Panc1 (cell line): ENCODE measurements around the gene DCLK2.

Source experiments
- POLR2AphosphoS5 ChIP-seq: IDR thresholded peaks from 2 replicates; pipeline ENCODE4 v1.6.1; 2012; ENCODE audit warnings: mild to moderate bottlenecking, low read depth, low read length, moderate library complexity
- TF ChIP-seq, protein P1 (sequence below): fragments of 450-650 bp; IDR thresholded peaks from 2 replicates; pipeline ENCODE4 v1.5.1; 2017; ENCODE audit warnings: mild to moderate bottlenecking
- TF ChIP-seq, protein P2 (sequence below), 2 experiments: IDR thresholded peaks; 2 replicates each; pipeline ENCODE4 v1.6.1; 2011 to 2012; ENCODE audit warnings: low read depth in 2 of 2, control low read depth in 1 of 2, low read length in 1 of 2, mild to moderate bottlenecking in 1 of 2, moderate library complexity in 1 of 2; ENCODE audit not compliant: insufficient read depth in 1 of 2

DNA sequence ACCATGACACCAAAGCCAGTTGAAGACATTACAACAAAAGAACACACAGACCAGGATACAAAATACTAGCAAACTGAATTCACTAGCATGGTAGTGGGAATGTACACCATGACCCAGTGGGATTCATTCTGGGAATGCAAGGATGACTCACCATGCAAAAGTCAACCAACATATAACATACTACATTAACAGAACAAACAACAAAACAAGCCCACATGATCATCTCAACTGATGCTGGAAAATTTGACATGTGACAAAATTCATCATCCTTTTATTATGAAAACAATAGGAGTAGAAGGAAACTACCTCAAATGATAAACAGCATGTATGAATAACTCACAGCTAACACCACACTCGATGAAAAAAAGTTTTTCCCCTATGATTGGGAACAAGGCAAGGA is 190.2 kb downstream of the DCLK2 start:
- TF ChIP-seq, protein P1, sequence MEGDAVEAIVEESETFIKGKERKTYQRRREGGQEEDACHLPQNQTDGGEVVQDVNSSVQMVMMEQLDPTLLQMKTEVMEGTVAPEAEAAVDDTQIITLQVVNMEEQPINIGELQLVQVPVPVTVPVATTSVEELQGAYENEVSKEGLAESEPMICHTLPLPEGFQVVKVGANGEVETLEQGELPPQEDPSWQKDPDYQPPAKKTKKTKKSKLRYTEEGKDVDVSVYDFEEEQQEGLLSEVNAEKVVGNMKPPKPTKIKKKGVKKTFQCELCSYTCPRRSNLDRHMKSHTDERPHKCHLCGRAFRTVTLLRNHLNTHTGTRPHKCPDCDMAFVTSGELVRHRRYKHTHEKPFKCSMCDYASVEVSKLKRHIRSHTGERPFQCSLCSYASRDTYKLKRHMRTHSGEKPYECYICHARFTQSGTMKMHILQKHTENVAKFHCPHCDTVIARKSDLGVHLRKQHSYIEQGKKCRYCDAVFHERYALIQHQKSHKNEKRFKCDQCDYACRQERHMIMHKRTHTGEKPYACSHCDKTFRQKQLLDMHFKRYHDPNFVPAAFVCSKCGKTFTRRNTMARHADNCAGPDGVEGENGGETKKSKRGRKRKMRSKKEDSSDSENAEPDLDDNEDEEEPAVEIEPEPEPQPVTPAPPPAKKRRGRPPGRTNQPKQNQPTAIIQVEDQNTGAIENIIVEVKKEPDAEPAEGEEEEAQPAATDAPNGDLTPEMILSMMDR, result no peak
- TF ChIP-seq, protein P2, sequence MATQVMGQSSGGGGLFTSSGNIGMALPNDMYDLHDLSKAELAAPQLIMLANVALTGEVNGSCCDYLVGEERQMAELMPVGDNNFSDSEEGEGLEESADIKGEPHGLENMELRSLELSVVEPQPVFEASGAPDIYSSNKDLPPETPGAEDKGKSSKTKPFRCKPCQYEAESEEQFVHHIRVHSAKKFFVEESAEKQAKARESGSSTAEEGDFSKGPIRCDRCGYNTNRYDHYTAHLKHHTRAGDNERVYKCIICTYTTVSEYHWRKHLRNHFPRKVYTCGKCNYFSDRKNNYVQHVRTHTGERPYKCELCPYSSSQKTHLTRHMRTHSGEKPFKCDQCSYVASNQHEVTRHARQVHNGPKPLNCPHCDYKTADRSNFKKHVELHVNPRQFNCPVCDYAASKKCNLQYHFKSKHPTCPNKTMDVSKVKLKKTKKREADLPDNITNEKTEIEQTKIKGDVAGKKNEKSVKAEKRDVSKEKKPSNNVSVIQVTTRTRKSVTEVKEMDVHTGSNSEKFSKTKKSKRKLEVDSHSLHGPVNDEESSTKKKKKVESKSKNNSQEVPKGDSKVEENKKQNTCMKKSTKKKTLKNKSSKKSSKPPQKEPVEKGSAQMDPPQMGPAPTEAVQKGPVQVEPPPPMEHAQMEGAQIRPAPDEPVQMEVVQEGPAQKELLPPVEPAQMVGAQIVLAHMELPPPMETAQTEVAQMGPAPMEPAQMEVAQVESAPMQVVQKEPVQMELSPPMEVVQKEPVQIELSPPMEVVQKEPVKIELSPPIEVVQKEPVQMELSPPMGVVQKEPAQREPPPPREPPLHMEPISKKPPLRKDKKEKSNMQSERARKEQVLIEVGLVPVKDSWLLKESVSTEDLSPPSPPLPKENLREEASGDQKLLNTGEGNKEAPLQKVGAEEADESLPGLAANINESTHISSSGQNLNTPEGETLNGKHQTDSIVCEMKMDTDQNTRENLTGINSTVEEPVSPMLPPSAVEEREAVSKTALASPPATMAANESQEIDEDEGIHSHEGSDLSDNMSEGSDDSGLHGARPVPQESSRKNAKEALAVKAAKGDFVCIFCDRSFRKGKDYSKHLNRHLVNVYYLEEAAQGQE (IDR thresholded peaks at IDR 0.05; ENCODE audit: insufficient read depth in 1 of 2, low read depth in 2 of 2, low read length in 1 of 2), result no peak
- no peak for TF ChIP-seq POLR2AphosphoS5
